ENCODE results near the gene SOBP. TPM values are rescaled to one million over a fixed set of nuclear protein-coding genes. Genes with fewer than 3 reads are reported as not detected.

Gene SOBP
- total and polyA plus RNA-seq, 2 experiments from 2014 or later, result 1.5 to 3.0 TPM

DNA sequence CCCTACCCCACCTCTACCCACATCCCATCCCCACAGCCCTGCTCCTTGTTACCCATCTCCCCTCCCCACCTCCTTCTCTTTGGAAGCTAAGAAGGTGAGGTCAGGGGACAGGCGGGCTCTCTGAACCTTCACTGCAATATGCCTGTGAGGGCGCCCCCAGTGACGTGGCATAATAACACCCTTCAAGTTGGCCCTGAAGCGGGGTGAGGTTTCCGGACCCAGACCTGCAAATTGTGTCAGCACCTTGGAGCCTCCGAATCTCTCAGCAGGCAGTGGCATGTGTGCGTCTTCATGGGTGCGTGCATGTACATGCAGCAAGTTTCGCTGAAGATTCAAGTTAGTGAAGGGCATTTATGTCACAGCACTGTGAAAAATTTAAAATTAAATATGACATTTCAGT lies 114.6 kb downstream of the SOBP start:
- Mint-ChIP-seq H3K27me3 (ENCODE audit: insufficient read depth, low read depth, poor library complexity) (peaks cover 8% of the 10 kb centered on the region), H3K4me3 (no peak overlapping the region), H3K9me3 (no peaks in the 10 kb centered on the region), H3K36me3 (ENCODE audit: low read depth) (no peaks in the 10 kb centered on the region), H3K4me1 (peaks cover 66% of the 10 kb centered on the region), H3K27ac (no peak overlapping the region)
- Histone ChIP-seq H3K4me1 (ENCODE audit: insufficient read depth) (peaks cover 62% of the 10 kb centered on the region), H3K4me3 (no peak overlapping the region), H4K20me1 (replicated peaks; ENCODE audit: insufficient read depth) (no peaks in the 10 kb centered on the region), H3K9me2 (ENCODE audit: insufficient read depth) (no peaks in the 10 kb centered on the region), H3K27ac (ENCODE audit: low read depth) (no peak overlapping the region), H3K4me2 (0 out of 2 replicates have a peak overlapping the region, but pooled peaks have one; percentile 59), H3K27me3 (ENCODE audit: insufficient read depth) (no peaks in the 10 kb centered on the region), H2AFZ (no peak overlapping the region), H3K79me2 (replicated peaks; ENCODE audit: insufficient read depth) (no peaks in the 10 kb centered on the region), H3F3A (replicated peaks; ENCODE audit: low read depth) (no peaks in the 10 kb centered on the region), H3K36me3 (ENCODE audit: insufficient read depth) (no peaks in the 10 kb centered on the region)
- TF ChIP-seq STAT1 (IDR thresholded peaks at IDR 0.05; ENCODE audit: unreplicated experiment), result no peak
- no peak for TF ChIP-seq NANOG (IDR thresholded peaks at IDR 0.05; ENCODE audit: borderline replicate concordance)
- peak; percentile 24; the same call in 1 of the 2 replicates for TF ChIP-seq CREB1 (CRISPR knock-in tag; IDR thresholded peaks at IDR 0.05; ENCODE audit: low read depth)
- TF ChIP-seq, protein P1, sequence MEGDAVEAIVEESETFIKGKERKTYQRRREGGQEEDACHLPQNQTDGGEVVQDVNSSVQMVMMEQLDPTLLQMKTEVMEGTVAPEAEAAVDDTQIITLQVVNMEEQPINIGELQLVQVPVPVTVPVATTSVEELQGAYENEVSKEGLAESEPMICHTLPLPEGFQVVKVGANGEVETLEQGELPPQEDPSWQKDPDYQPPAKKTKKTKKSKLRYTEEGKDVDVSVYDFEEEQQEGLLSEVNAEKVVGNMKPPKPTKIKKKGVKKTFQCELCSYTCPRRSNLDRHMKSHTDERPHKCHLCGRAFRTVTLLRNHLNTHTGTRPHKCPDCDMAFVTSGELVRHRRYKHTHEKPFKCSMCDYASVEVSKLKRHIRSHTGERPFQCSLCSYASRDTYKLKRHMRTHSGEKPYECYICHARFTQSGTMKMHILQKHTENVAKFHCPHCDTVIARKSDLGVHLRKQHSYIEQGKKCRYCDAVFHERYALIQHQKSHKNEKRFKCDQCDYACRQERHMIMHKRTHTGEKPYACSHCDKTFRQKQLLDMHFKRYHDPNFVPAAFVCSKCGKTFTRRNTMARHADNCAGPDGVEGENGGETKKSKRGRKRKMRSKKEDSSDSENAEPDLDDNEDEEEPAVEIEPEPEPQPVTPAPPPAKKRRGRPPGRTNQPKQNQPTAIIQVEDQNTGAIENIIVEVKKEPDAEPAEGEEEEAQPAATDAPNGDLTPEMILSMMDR (conservative IDR thresholded peaks at IDR 0.05; ENCODE audit: low read depth in 2 of 2), result peak; percentile 51 to 61
- ATAC-seq (peak; percentile 39), DNase-seq (ENCODE audit: low spot score) (peak; percentile 68)

DNA sequence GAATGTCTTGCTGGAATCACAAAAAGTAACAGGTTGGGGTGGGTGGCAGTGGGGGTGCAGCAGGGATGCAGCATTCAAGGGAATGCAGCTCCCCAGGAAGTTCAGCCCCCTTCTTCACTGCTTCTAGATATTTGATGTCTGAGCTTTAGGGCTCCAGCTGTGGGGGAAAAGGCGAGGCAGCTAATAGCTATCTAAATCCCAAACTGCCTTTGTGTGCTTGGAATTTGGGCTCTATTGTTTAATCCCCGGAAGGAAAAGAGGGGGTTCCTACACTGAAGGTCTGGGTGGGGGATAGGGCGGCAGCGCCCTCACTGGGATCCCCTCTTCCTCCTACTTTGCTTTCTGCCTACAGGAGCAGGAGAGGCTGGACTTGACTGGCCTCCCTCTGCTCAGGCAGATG lies 116.5 kb downstream of the SOBP start:
- H3K36me3 ChIP-seq (ENCODE audit: insufficient read depth), result no peaks in the 10 kb centered on the region
- peaks cover 10% of the 10 kb centered on the region for H3K27me3 Mint-ChIP-seq (ENCODE audit: insufficient read depth, low read depth, poor library complexity)
- DNase-seq (ENCODE audit: low spot score) (peak; percentile 67), ATAC-seq (peak; percentile 41)
- H3F3A ChIP-seq (replicated peaks; ENCODE audit: low read depth), result no peaks in the 10 kb centered on the region
- H3K9me2 ChIP-seq (ENCODE audit: insufficient read depth), result no peaks in the 10 kb centered on the region
- H3K4me3 ChIP-seq, result no peak overlapping the region
- H3K4me1 Mint-ChIP-seq, result peaks cover 65% of the 10 kb centered on the region
- peaks cover 57% of the 10 kb centered on the region for H3K4me1 ChIP-seq (ENCODE audit: insufficient read depth)
- no peak overlapping the region for H3K27ac ChIP-seq (ENCODE audit: low read depth)
- no peaks in the 10 kb centered on the region for H4K20me1 ChIP-seq (replicated peaks; ENCODE audit: insufficient read depth)
- H3K4me2 ChIP-seq, result 0 out of 2 replicates have a peak overlapping the region, but pooled peaks have one; percentile 53
- no peaks in the 10 kb centered on the region for H3K36me3 Mint-ChIP-seq (ENCODE audit: low read depth)
- H3K27ac Mint-ChIP-seq, result no peak overlapping the region
- no peaks in the 10 kb centered on the region for H3K79me2 ChIP-seq (replicated peaks; ENCODE audit: insufficient read depth)
- TF ChIP-seq, protein P1 (conservative IDR thresholded peaks at IDR 0.05; ENCODE audit: low read depth in 2 of 2), result 0 out of 4 replicates have a peak, but pooled peaks of 1 of the 2 experiments have one; percentile 25
- no peak for TF ChIP-seq ZNF114 (CRISPR knock-in tag; IDR thresholded peaks at IDR 0.05)
- no peak overlapping the region for H3K4me3 Mint-ChIP-seq
- H2AFZ ChIP-seq, result no peak overlapping the region
- no peaks in the 10 kb centered on the region for H3K27me3 ChIP-seq (ENCODE audit: insufficient read depth)
- no peaks in the 10 kb centered on the region for H3K9me3 Mint-ChIP-seq

- no peak overlapping the region for H3K27ac Mint-ChIP-seq
- TF ChIP-seq ZNF331 (CRISPR knock-in tag; IDR thresholded peaks at IDR 0.05; ENCODE audit: low read depth) (no peak), STAT1 (IDR thresholded peaks at IDR 0.05; ENCODE audit: unreplicated experiment) (no peak), ZNF114 (CRISPR knock-in tag; IDR thresholded peaks at IDR 0.05) (no peak), CREB1 (CRISPR knock-in tag; IDR thresholded peaks at IDR 0.05; ENCODE audit: low read depth) (no peak)
- TF ChIP-seq, protein P2, sequence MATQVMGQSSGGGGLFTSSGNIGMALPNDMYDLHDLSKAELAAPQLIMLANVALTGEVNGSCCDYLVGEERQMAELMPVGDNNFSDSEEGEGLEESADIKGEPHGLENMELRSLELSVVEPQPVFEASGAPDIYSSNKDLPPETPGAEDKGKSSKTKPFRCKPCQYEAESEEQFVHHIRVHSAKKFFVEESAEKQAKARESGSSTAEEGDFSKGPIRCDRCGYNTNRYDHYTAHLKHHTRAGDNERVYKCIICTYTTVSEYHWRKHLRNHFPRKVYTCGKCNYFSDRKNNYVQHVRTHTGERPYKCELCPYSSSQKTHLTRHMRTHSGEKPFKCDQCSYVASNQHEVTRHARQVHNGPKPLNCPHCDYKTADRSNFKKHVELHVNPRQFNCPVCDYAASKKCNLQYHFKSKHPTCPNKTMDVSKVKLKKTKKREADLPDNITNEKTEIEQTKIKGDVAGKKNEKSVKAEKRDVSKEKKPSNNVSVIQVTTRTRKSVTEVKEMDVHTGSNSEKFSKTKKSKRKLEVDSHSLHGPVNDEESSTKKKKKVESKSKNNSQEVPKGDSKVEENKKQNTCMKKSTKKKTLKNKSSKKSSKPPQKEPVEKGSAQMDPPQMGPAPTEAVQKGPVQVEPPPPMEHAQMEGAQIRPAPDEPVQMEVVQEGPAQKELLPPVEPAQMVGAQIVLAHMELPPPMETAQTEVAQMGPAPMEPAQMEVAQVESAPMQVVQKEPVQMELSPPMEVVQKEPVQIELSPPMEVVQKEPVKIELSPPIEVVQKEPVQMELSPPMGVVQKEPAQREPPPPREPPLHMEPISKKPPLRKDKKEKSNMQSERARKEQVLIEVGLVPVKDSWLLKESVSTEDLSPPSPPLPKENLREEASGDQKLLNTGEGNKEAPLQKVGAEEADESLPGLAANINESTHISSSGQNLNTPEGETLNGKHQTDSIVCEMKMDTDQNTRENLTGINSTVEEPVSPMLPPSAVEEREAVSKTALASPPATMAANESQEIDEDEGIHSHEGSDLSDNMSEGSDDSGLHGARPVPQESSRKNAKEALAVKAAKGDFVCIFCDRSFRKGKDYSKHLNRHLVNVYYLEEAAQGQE (IDR thresholded peaks at IDR 0.05; ENCODE audit: unreplicated experiment), result no peak
- TF ChIP-seq, protein P1 (conservative IDR thresholded peaks at IDR 0.05; ENCODE audit: low read depth in 2 of 2), result peak in 1 of 2 experiments; percentile 27; a peak in 2 of 4 replicates
Observed at GRCh38 chr6:107607116-107607515, 117.2 kb downstream of the SOBP start.

More at GRCh38 chr6:107607116-107607515, 117.2 kb downstream of the SOBP start:
- H3K4me1 ChIP-seq (ENCODE audit: insufficient read depth), result peaks cover 57% of the 10 kb centered on the region
- H3K36me3 ChIP-seq (ENCODE audit: insufficient read depth), result no peaks in the 10 kb centered on the region
- Mint-ChIP-seq H3K4me3 (no peak overlapping the region), H3K36me3 (ENCODE audit: low read depth) (no peaks in the 10 kb centered on the region), H3K4me1 (peaks cover 66% of the 10 kb centered on the region), H3K27me3 (ENCODE audit: insufficient read depth, low read depth, poor library complexity) (peaks cover 10% of the 10 kb centered on the region), H3K9me3 (no peaks in the 10 kb centered on the region)
- H3F3A ChIP-seq (replicated peaks; ENCODE audit: low read depth), result no peaks in the 10 kb centered on the region
- no peaks in the 10 kb centered on the region for H3K27me3 ChIP-seq (ENCODE audit: insufficient read depth)
- no peaks in the 10 kb centered on the region for H4K20me1 ChIP-seq (replicated peaks; ENCODE audit: insufficient read depth)
- no peak overlapping the region for H3K27ac ChIP-seq (ENCODE audit: low read depth)
- DNase-seq (ENCODE audit: low spot score) (no peak), ATAC-seq (no peak)
- no peaks in the 10 kb centered on the region for H3K9me2 ChIP-seq (ENCODE audit: insufficient read depth)
- no peak overlapping the region for H2AFZ ChIP-seq
- H3K4me2 ChIP-seq, result 0 out of 2 replicates have a peak overlapping the region, but pooled peaks have one; percentile 53
- no peak overlapping the region for H3K4me3 ChIP-seq
- no peaks in the 10 kb centered on the region for H3K79me2 ChIP-seq (replicated peaks; ENCODE audit: insufficient read depth)
